ENCODE measurements around the gene CASZ1.

DNA sequence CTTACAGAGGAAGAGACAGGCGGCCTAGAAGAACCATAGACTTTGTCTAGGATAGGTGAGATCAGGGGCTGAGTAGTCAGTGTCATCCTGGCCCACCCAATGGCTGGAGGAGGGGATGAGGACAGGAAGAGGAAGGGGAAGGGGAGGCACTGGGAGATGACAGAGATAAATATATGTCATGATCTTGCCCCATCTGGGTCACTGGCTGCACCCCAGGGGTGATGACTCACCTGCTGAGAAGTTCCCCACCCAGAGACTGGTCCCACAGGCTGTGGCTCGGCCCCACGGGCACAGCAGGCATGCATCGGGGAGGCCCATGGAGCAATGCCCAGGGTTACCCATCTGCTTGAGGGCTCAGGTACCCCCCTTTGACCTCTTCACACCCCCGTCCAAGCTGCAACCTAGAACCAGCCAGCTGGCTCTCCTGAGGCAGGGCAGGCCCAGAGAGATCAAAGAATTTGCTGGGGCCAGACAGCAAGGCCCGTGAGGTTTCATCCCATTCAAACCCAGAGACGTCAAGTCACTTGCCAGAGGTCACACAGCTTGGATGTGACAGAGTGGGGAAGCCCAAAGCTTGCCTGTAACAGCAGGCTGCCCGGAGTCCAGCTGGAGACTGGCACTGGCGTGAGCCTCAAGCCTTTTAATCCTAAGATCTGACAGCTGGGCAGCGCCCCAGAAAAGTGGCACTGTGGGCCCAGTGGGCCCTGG, 34.7 kb upstream of the CASZ1 start:
- TF ChIP-seq CTCF (IDR thresholded peaks at IDR 0.05; ENCODE audit: insufficient read depth, low read length), result no peak
- no peak for TF ChIP-seq GABPA (IDR thresholded peaks at IDR 0.05; ENCODE audit: low read depth)
- TF ChIP-seq, protein P1, sequence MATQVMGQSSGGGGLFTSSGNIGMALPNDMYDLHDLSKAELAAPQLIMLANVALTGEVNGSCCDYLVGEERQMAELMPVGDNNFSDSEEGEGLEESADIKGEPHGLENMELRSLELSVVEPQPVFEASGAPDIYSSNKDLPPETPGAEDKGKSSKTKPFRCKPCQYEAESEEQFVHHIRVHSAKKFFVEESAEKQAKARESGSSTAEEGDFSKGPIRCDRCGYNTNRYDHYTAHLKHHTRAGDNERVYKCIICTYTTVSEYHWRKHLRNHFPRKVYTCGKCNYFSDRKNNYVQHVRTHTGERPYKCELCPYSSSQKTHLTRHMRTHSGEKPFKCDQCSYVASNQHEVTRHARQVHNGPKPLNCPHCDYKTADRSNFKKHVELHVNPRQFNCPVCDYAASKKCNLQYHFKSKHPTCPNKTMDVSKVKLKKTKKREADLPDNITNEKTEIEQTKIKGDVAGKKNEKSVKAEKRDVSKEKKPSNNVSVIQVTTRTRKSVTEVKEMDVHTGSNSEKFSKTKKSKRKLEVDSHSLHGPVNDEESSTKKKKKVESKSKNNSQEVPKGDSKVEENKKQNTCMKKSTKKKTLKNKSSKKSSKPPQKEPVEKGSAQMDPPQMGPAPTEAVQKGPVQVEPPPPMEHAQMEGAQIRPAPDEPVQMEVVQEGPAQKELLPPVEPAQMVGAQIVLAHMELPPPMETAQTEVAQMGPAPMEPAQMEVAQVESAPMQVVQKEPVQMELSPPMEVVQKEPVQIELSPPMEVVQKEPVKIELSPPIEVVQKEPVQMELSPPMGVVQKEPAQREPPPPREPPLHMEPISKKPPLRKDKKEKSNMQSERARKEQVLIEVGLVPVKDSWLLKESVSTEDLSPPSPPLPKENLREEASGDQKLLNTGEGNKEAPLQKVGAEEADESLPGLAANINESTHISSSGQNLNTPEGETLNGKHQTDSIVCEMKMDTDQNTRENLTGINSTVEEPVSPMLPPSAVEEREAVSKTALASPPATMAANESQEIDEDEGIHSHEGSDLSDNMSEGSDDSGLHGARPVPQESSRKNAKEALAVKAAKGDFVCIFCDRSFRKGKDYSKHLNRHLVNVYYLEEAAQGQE (IDR thresholded peaks at IDR 0.05; ENCODE audit: insufficient replicate concordance, low read depth), result no peak
